ENCODE measurements around the gene ZDHHC17.

ZDHHC17 gene

GRCh38 chr12:76901628-76902380 is 137.9 kb downstream of the ZDHHC17 start:
- Histone ChIP-seq H3K27me3 (ENCODE audit: insufficient read depth, low read depth) (no peaks in the 10 kb centered on the region), H3K36me3 (ENCODE audit: insufficient read depth) (no peaks in the 10 kb centered on the region), H3K4me3 (IDR thresholded peaks at IDR 0.05; ENCODE audit: insufficient read depth, low read depth, low read length) (no peak overlapping the region), H2AFZ (ENCODE audit: low read depth) (no peak overlapping the region), H4K20me1 (ENCODE audit: insufficient read depth) (no peaks in the 10 kb centered on the region), H3K9ac (no peak overlapping the region), H3K27ac (no peak overlapping the region), H3K79me2 (ENCODE audit: insufficient read depth, low read depth) (no peaks in the 10 kb centered on the region), H3K4me2 (no peak overlapping the region), H3K4me1 (ENCODE audit: low read depth, poor library complexity, severe bottlenecking) (no peaks in the 10 kb centered on the region)
- TF ChIP-seq CTCF (conservative IDR thresholded peaks at IDR 0.05; ENCODE audit: low read depth, low read length) = no peak

Measured in KMS-11 (cell line).